ENCODE measurements around the gene ARPC1B.

ARPC1B gene

GRCh38 chr7:99392659-99393354 lies 18.3 kb downstream of the ARPC1B start:
- TF ChIP-seq CTCF (conservative IDR thresholded peaks at IDR 0.05; ENCODE audit: low read length): no peak
- peak; percentile 29 for DNase-seq (ENCODE audit: low read depth)
- H3K4me3 ChIP-seq (ENCODE audit: low read length): peak overlapping the region; percentile 35

- no peak for TF ChIP-seq CTCF (conservative IDR thresholded peaks at IDR 0.05; ENCODE audit: low read length)
- DNase-seq (ENCODE audit: low read depth): no peak
- peak overlapping the region; percentile 35 for H3K4me3 ChIP-seq (ENCODE audit: low read length)
Measured at GRCh38 chr7:99393355-99394187, 19.0 kb downstream of the ARPC1B start.

- TF ChIP-seq CTCF (conservative IDR thresholded peaks at IDR 0.05; ENCODE audit: low read length): no peak
- DNase-seq (ENCODE audit: low read depth): no peak
- H3K4me3 ChIP-seq (ENCODE audit: low read length): no peak overlapping the region
Measured at GRCh38 chr7:99394188-99394502, 19.6 kb downstream of the ARPC1B start.

GRCh38 chr7:99395616-99396327 lies 21.2 kb downstream of the ARPC1B start:
- TF ChIP-seq CTCF (conservative IDR thresholded peaks at IDR 0.05; ENCODE audit: low read length): 0 out of 2 replicates have a peak, but pooled peaks have one; percentile 8
- no peak overlapping the region for H3K4me3 ChIP-seq (ENCODE audit: low read length)
- no peak for DNase-seq (ENCODE audit: low read depth)

GRCh38 chr7:99396418-99397296 lies 22.1 kb downstream of the ARPC1B start:
- no peak for TF ChIP-seq CTCF (conservative IDR thresholded peaks at IDR 0.05; ENCODE audit: low read length)
- no peak overlapping the region for H3K4me3 ChIP-seq (ENCODE audit: low read length)
- DNase-seq (ENCODE audit: low read depth): no peak

GRCh38 chr7:99397297-99397983 lies 22.9 kb downstream of the ARPC1B start:
- no peak for TF ChIP-seq CTCF (conservative IDR thresholded peaks at IDR 0.05; ENCODE audit: low read length)
- H3K4me3 ChIP-seq (ENCODE audit: low read length): no peak overlapping the region
- no peak for DNase-seq (ENCODE audit: low read depth)
